BJ (cell line): ENCODE results near the gene KIF1A. TPM values are rescaled to one million over a fixed set of nuclear protein-coding genes. Genes with fewer than 3 reads are reported as not detected.

Experiments
- CTCF ChIA-PET: fragments of 350-600 bp; formaldehyde crosslinking; extraction: SDS; loops from one replicate; lab custom pipeline; 2021; ENCODE audit warnings: antibody characterized with exemption, inconsistent platforms; lab: Yijun Ruan, JAX
- POLR2A ChIA-PET: fragments of 300-600 bp; sonication (Branson Sonifier 250); formaldehyde crosslinking; extraction: SDS; loops from one replicate; lab custom pipeline; 2021; ENCODE audit warnings: antibody characterized with exemption; lab: Charles Lee
- DNase-seq: peaks from one replicate; pipeline ENCODE4 v3.0.0-alpha.2; 2011; ENCODE audit warnings: low read depth
- H3K27me3 ChIP-seq: 2 replicates; pipeline ENCODE4 v1.6.0; 2011; ENCODE audit warnings: low read length; ENCODE audit not compliant: control insufficient read depth, insufficient read depth
- H3K36me3 ChIP-seq: 2 replicates; pipeline ENCODE4 v1.5.1; 2011; ENCODE audit warnings: low read length; ENCODE audit not compliant: control insufficient read depth, insufficient read depth
- H3K4me3 ChIP-seq: 2 replicates; pipeline ENCODE4 v1.5.1; 2011; ENCODE audit warnings: low read depth, mild to moderate bottlenecking, control low read depth, low read length
- polyA plus RNA-seq: library from polyadenylated mRNA; depleted of rRNA; stranded (reverse); fragments of >200 nt; gene quantifications from 2 replicates; pipeline ENCODE4 v1.2.3, GENCODE V29; 2011
- TF ChIP-seq, protein P1 (sequence below): IDR thresholded peaks from 2 replicates; pipeline ENCODE4 v1.5.1; 2011; ENCODE audit warnings: low read depth, mild to moderate bottlenecking, control low read depth, inconsistent platforms, low read length, moderate library complexity; ENCODE audit not compliant: insufficient read depth

Gene KIF1A
- polyA plus RNA-seq, 1 experiment, result 0.01 TPM

DNA sequence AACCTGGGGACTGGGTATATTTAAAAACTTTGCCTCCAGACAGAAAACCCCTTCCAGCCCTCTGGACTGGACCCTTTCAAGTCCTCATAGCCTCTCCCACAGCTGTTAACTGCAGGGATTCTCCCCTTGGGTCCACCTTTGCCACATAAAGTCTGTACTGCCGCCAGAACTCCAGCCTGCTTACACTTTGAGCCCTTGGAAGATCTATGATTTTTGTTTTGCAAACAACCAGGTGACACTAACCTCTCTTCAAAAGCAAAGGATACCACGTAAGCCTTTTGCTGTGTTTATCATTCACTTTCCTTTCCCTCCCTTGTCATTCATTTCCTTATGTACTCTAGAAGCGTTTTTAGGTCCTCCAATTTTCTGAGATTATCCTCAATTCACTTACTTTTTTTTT, 44.5 kb upstream of the KIF1A start:
- DNase-seq, result no peak
- POLR2A ChIA-PET, result no interaction called here
- Histone ChIP-seq H3K27me3 (peaks cover 6% of the 10 kb centered on the region), H3K36me3 (no peaks in the 10 kb centered on the region), H3K4me3 (no peak overlapping the region)
- CTCF ChIA-PET, result interaction anchor here (0.6 to 1.3 kb wide), 3 partner anchors 13 to 196 kb away, joined by 3 to 4 read pairs (median 4); no protein-coding TSS in a partner anchor
- TF ChIP-seq, protein P1, sequence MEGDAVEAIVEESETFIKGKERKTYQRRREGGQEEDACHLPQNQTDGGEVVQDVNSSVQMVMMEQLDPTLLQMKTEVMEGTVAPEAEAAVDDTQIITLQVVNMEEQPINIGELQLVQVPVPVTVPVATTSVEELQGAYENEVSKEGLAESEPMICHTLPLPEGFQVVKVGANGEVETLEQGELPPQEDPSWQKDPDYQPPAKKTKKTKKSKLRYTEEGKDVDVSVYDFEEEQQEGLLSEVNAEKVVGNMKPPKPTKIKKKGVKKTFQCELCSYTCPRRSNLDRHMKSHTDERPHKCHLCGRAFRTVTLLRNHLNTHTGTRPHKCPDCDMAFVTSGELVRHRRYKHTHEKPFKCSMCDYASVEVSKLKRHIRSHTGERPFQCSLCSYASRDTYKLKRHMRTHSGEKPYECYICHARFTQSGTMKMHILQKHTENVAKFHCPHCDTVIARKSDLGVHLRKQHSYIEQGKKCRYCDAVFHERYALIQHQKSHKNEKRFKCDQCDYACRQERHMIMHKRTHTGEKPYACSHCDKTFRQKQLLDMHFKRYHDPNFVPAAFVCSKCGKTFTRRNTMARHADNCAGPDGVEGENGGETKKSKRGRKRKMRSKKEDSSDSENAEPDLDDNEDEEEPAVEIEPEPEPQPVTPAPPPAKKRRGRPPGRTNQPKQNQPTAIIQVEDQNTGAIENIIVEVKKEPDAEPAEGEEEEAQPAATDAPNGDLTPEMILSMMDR, result no peak

DNA sequence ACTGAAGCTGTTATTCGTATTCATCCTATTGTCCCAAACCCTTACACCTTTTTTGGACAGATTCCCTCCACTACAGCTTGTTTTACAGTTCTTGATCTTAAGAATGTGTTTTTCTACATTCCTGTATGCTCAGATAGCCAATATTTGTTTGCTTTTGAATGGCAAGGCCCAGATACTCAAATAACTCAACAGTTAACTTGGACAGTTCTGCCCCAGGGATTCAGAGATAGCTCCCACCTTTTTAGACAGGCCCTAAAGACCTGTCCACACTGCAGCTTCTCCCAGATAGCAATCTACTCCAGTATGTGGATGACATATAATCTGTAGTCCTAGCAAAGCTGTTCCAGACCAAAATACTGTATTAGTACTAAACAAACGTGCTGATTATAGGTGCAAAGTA, 41.5 kb upstream of the KIF1A start:
- ChIA-PET CTCF (interaction anchor here (0.8 to 3.4 kb wide), 4 partner anchors 8 to 53 kb away, joined by 3 to 18 read pairs (median 4); no protein-coding TSS in a partner anchor), POLR2A (interaction anchor here (0.7 kb wide), 1 partner anchor 305 kb away, joined by 3 read pairs; no protein-coding TSS in a partner anchor)
- DNase-seq, result no peak
- Histone ChIP-seq H3K27me3 (peaks cover 8% of the 10 kb centered on the region), H3K36me3 (no peaks in the 10 kb centered on the region), H3K4me3 (no peak overlapping the region)
- TF ChIP-seq, protein P1, result no peak

DNA sequence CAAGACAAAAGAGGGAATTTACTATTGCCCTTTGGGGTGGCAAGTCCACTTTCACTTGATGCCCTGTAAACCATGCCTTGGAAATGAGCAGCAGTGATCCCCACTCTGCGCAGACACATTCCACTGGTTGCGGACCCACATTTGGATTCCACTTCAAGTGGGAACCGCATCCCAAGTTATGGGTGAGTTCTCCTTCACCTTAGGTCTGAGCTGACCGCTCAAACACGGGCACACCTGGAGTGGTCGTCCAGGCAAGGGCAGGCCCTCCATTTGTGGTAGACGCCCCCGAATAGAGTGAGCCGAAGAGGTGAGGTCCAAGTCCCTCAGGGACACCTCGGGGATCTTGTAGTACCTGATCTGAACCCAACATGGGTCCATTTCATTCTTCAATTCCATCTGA, 38.9 kb upstream of the KIF1A start:
- ChIA-PET POLR2A (no interaction called here), CTCF (interaction anchor here (2.2 to 3.4 kb wide), 2 partner anchors 7 to 19 kb away, joined by 9 to 18 read pairs; no protein-coding TSS in a partner anchor)
- H3K27me3 ChIP-seq, result peaks cover 6% of the 10 kb centered on the region
- TF ChIP-seq, protein P1, result no peak
- no peak overlapping the region for H3K4me3 ChIP-seq
- DNase-seq, result no peak
- no peaks in the 10 kb centered on the region for H3K36me3 ChIP-seq

DNA sequence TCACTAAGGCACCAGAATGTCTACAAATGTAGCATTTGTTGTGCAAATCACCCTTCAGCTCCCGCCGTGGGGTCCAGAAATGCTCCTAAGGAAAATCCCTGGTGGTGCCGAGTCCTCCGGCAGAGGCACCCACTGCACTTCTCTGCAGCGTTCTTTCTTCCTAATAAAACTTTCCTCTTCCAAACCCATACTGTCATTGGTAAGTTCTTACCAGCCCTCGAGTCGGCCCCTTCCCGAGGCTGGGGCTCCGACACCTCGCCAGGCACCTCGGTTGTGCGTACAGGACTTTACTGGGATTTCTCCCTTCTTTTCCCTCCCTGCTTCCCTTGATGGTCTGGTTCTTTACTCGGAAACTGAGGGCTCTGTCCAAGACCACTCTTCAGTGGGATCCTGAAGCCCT, 38.3 kb upstream of the KIF1A start:
- TF ChIP-seq, protein P1, result no peak
- H3K4me3 ChIP-seq, result no peak overlapping the region
- no peak for DNase-seq
- ChIA-PET POLR2A (no interaction called here), CTCF (interaction anchor here (0.6 to 1.3 kb wide), 3 partner anchors 18 to 530 kb away, joined by 3 to 4 read pairs (median 3); no protein-coding TSS in a partner anchor)
- H3K36me3 ChIP-seq, result no peaks in the 10 kb centered on the region
- H3K27me3 ChIP-seq, result peaks cover 4% of the 10 kb centered on the region

DNA sequence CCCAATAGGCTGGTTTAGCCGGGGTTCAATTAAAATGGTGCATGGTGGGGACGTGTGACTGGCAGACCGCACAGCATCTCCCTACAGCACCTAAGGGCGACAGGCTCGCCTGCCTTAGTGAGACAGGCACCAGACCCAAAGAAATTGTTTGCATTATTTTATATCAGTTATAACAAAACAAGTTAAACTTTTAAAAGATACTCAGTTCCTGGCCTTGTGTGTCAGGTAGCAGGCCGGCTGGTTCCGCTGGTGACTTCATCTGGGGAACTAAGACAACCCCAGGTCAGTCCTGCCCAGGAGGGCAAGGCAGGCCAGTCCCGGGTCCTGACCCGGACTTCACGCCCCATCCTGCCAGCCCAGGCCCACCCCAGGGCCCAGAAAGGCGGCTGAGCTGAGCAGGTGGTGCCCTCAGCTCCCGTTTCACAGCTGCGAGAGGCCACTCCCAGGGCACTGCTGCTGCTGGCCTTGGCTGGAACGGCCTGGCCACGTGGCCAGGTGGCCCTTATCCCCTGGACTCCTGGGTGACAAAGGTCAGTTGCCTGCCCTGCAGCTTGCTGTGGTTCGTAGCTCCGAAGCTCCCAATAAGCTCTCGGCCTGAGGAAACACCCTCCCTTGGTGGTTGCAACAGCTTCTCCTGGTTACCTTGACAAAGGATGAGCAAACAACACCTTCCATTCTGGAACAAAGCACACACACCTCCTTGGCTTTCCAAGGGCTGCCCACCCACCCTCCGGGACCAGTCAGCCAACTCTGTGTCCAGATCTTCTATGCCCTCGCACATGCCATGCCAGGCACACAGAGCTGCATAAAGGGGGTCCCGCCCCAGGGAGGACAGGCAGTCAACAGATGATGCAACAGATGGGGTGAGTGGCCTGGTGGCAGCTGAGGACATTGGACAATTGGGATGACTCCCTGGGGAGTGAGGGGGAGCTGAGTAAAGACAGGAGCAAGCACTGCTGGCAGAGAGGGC, 37.3 kb upstream of the KIF1A start:
- CTCF ChIA-PET, result interaction anchor here (0.6 to 1.3 kb wide), 3 partner anchors 17 to 531 kb away, joined by 3 to 4 read pairs (median 3); no protein-coding TSS in a partner anchor
- no peak overlapping the region for H3K4me3 ChIP-seq
- no peaks in the 10 kb centered on the region for H3K36me3 ChIP-seq
- TF ChIP-seq, protein P1, result no peak
- POLR2A ChIA-PET, result no interaction called here
- DNase-seq, result no peak
- H3K27me3 ChIP-seq, result peaks cover 4% of the 10 kb centered on the region
